Thyroid gland (tissue), 4 donors: Measurements from ENCODE around the gene SALL4. TPM values are rescaled to one million over a fixed set of nuclear protein-coding genes. Genes with fewer than 3 reads are reported as not detected.
A peak's percentile ranks its signal among the peaks of the same experiment; 100 is the strongest.
"Not testable (repeated sequence)": the region's sequence is repeated elsewhere in the genome, so short reads cannot be mapped to it uniquely, and the experiment has no call there.

Experiments used
- DNase-seq, 2 donors: peaks; one replicate each; pipeline ENCODE4 v3.0.0-alpha.2; 2019
- H3K27ac ChIP-seq, 3 donors: fragments of 200-600 bp; sonication (generic); 1 replicate in 2 of 3; 2 replicates in 1 of 3; pipeline ENCODE4 v1.5.1; 2016 to 2019; ENCODE audit warnings: mild to moderate bottlenecking in 1 of 3, moderate library complexity in 1 of 3
- H3K27me3 ChIP-seq: fragments of 200-600 bp; sonication (generic); one replicate; pipeline ENCODE4 v1.5.1; 2019
- H3K36me3 ChIP-seq, 2 donors: fragments of 200-600 bp; sonication (generic); one replicate each; pipeline ENCODE4 v1.5.1; 2016 to 2019
- H3K4me1 ChIP-seq, 2 donors: fragments of 200-600 bp; sonication (generic); one replicate each; pipeline ENCODE4 v1.5.1; 2017 to 2019
- H3K4me3 ChIP-seq, 3 donors: fragments of 200-600 bp; sonication (generic); replicated peaks in 1 of 3; 1 replicate in 2 of 3; 2 replicates in 1 of 3; pipeline ENCODE4 v1.5.1; 2016; ENCODE audit warnings: mild to moderate bottlenecking in 1 of 3
- H3K9me3 ChIP-seq: fragments of 200-600 bp; sonication (generic); one replicate; pipeline ENCODE4 v1.5.1; 2017
- POLR2A ChIP-seq, 2 donors: fragments of 450-650 bp; IDR thresholded peaks; one replicate each; pipeline ENCODE4 v1.6.1; 2017; ENCODE audit warnings: antibody characterized with exemption in 2 of 2, mild to moderate bottlenecking in 2 of 2, moderate library complexity in 1 of 2
- WGBS, 2 donors: methylation state at CpG; one replicate each; pipeline ENCODE4 v1.1.5; 2017; 5-methylcytosine and 5-hydroxymethylcytosine counted together
- intact Hi-C: fragments of 100-400 bp; cut with DNase I; formaldehyde crosslinking; loops from one replicate; pipeline ENCODE4 v1.15.1; 2023
- total RNA-seq, 4 donors: library from RNA; depleted of rRNA; stranded (reverse); fragments of >200 nt; gene quantifications; one replicate each; pipeline ENCODE4 v1.2.3, GENCODE V29; 2016
- TF ChIP-seq, protein P1 (sequence below), 6 experiments: fragments of 200-600 bp in 3 of 6; fragments of 450-650 bp in 3 of 6; sonication (generic) in 3 of 6; IDR thresholded peaks; one replicate each; pipeline ENCODE4 v1.5.1; 2016 to 2019; ENCODE audit warnings: antibody characterized with exemption in 6 of 6, mild to moderate bottlenecking in 2 of 6, inconsistent platforms in 1 of 6, moderate library complexity in 1 of 6

SALL4 gene
- total RNA-seq, 4 donors from 2014 or later: 3.1 to 13.6 (median 6.7) TPM

DNA sequence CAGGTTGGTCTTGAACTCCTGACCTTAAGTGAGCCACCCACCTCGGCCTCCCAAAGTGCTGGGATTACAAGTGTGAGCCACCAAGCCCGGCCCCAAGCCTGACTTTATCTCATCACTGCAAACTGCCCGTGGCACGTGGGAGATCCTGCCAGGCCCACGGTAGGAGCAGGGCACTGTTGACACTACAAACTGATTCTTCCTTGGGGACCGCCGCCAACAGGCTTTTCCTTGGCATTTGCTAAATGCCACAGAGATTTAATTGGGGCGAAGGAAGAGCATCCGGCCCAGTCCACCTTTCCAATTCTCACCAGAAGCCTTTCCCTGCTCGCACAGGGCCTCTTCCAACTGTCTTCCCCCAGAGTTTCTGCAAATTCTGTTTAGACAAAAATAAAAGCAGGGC is 45.1 kb downstream of the SALL4 start:
- H3K27me3 ChIP-seq: no peaks in the 10 kb centered on the region
- H3K36me3 ChIP-seq: no peaks in the 10 kb centered on the region
- no peak for DNase-seq
- 81 to 92% methylated on average over 10 of the region's 10 CpGs for WGBS, 2 donors
- H3K4me3 ChIP-seq: no peak overlapping the region
- intact Hi-C loops: no loop called here
- H3K4me1 ChIP-seq: peaks cover 14 to 29% of the 10 kb centered on the region in 2 donors
- no peaks in the 10 kb centered on the region for H3K9me3 ChIP-seq
- H3K27ac ChIP-seq: peak overlapping the region in 2 of 3 donors; percentile 9 to 58
- no peak for TF ChIP-seq POLR2A (IDR thresholded peaks at IDR 0.05)
- TF ChIP-seq, protein P1, sequence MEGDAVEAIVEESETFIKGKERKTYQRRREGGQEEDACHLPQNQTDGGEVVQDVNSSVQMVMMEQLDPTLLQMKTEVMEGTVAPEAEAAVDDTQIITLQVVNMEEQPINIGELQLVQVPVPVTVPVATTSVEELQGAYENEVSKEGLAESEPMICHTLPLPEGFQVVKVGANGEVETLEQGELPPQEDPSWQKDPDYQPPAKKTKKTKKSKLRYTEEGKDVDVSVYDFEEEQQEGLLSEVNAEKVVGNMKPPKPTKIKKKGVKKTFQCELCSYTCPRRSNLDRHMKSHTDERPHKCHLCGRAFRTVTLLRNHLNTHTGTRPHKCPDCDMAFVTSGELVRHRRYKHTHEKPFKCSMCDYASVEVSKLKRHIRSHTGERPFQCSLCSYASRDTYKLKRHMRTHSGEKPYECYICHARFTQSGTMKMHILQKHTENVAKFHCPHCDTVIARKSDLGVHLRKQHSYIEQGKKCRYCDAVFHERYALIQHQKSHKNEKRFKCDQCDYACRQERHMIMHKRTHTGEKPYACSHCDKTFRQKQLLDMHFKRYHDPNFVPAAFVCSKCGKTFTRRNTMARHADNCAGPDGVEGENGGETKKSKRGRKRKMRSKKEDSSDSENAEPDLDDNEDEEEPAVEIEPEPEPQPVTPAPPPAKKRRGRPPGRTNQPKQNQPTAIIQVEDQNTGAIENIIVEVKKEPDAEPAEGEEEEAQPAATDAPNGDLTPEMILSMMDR (IDR thresholded peaks at IDR 0.05): no peak

- H3K27ac ChIP-seq: peak overlapping the region in 1 of 3 donors; percentile 11
- H3K36me3 ChIP-seq: no peaks in the 10 kb centered on the region
- intact Hi-C loops: no loop called here
- no peak overlapping the region for H3K4me3 ChIP-seq
- H3K27me3 ChIP-seq: no peaks in the 10 kb centered on the region
- DNase-seq: no peak
- peaks cover 19 to 35% of the 10 kb centered on the region in 2 donors for H3K4me1 ChIP-seq
- WGBS, 2 donors: 77 to 81% methylated on average over 3 of the region's 3 CpGs
- TF ChIP-seq, protein P1 (IDR thresholded peaks at IDR 0.05): no peak
- no peaks in the 10 kb centered on the region for H3K9me3 ChIP-seq
Observed at GRCh38 chr20:51756653-51757052, 45.7 kb downstream of the SALL4 start.

GRCh38 chr20:51753220-51753619 is 49.1 kb downstream of the SALL4 start:
- DNase-seq, H3K36me3 ChIP-seq, intact Hi-C loops, H3K9me3 ChIP-seq, H3K4me3 ChIP-seq, H3K27me3 ChIP-seq: not testable (repeated sequence)
- Histone ChIP-seq H3K4me1 (peaks cover 38 to 46% of the 10 kb centered on the region in 2 donors), H3K27ac (peak overlapping the region; percentile 86 to 99 (median 92))
- 92 to 94% methylated on average over 8 of the region's 8 CpGs for WGBS, 2 donors

DNA sequence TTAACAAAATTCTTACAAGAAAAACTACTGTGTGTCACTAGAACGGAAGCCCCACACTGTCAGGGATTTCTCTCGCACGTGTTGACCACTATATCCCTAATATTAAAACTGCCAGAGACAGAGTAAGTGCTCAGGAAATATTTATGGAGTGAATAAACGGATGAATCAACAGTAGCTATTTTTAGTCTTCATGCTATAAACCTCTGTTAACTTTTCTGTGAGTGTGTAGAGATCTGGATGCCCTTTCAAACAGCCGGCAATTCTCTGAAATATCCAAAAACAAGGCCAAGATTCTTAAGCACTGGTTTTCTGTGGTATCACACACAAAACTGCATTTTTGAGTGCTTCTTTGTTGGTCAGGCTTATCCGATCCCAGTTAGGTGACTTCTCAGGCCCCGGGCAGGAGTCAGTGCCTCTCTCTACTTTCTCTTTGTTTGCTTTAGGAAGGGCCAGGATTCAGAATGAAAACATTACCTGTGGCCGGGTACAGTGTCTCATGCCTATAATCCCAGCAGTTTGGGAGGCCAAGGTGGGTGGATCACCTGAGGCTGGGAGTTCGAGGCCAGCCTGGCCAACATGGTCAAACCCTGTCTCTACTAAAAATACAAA is 49.9 kb downstream of the SALL4 start:
- WGBS, 2 donors: 20% methylated on average over 9 of the region's 9 CpGs
- peak overlapping the region; percentile 86 to 99 (median 92) for H3K27ac ChIP-seq
- H3K36me3 ChIP-seq: no peaks in the 10 kb centered on the region
- no peak overlapping the region for H3K4me3 ChIP-seq
- TF ChIP-seq POLR2A (IDR thresholded peaks at IDR 0.05): peak in 1 of 2 donors; percentile 10
- TF ChIP-seq, protein P1 (IDR thresholded peaks at IDR 0.05): no peak
- intact Hi-C loops: no loop called here
- DNase-seq: peak; percentile 72 to 80
- H3K9me3 ChIP-seq: no peaks in the 10 kb centered on the region
- peaks cover 36 to 44% of the 10 kb centered on the region in 2 donors for H3K4me1 ChIP-seq
- no peaks in the 10 kb centered on the region for H3K27me3 ChIP-seq

- Histone ChIP-seq H3K36me3 (no peaks in the 10 kb centered on the region), H3K4me3 (no peak overlapping the region), H3K27ac (peak overlapping the region; percentile 86 to 99 (median 93)), H3K4me1 (peaks cover 30 to 40% of the 10 kb centered on the region in 2 donors), H3K27me3 (no peaks in the 10 kb centered on the region), H3K9me3 (no peaks in the 10 kb centered on the region)
- DNase-seq: no peak
- intact Hi-C loops: no loop called here
- WGBS, 2 donors: 77 to 84% methylated on average over 9 to 10 of the region's 10 CpGs
- TF ChIP-seq, protein P1 (IDR thresholded peaks at IDR 0.05): no peak
- no peak for TF ChIP-seq POLR2A (IDR thresholded peaks at IDR 0.05)
Observed at GRCh38 chr20:51750770-51751388, 51.4 kb downstream of the SALL4 start.
